ENCODE data around the gene METTL16. TPM values are rescaled to one million over a fixed set of nuclear protein-coding genes. Genes with fewer than 3 reads are reported as not detected.

Gene METTL16
- total and polyA plus RNA-seq, 9 of the 15 experiments (the other 6 are each of a cell fraction or from before 2014, with no cell fraction given), result 12.1 to 30.5 (median 19.8) TPM

DNA sequence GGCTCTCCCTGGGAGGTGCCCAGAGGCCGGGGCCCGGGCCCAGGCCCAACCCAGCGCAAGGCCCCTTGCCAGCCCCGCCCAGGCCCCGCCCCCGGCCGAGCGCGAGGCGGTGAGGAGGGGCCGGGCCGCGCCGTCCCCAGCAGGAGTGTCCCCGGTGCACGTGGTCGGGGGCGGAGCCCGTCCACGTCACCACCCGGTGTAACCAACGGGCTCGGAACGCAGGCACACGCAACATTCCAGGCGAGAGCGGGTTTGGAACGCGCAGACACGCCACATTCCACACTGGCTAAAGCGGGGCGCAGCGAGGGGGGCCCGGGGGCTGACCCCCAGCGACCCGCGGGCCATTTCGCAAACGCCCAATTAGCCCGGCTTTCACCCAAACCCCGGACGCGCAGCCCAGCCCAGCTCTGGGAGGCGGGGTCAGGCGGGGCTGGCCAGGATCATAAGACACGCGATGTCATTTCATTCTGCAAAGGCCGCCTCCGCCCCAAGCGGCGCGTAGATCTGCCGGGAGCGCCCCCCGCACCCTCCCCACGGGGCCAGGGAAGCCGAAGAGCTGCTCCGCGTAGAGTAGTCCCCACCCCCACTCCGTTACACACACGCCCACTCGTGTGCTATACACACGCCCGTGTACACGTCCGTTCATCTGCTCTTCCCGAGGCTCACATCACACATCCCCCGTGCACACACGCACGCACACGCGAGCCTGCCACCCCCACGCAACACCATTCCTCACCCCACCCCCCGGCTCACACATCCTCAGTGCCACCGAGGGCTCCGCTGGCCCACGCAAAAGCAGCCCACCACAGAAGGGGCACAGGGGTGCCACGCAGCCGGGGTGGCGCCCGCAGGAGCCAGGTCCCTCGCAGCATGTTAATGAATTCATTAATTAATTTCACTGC is 111.9 kb downstream of the METTL16 start (continued):
- no peak for TF ChIP-seq ZNF311 (CRISPR knock-in tag; IDR thresholded peaks at IDR 0.05)
- peak; percentile 16; the same call in 1 of the 2 replicates for TF ChIP-seq CBFA2T3 (IDR thresholded peaks at IDR 0.05)
- TF ChIP-seq ZBTB12 (CRISPR knock-in tag; IDR thresholded peaks at IDR 0.05), result peak; percentile 63
- peak; percentile 85 for TF ChIP-seq CCNT2 (IDR thresholded peaks at IDR 0.05; ENCODE audit: borderline replicate concordance, extremely low read depth, insufficient read length, low read depth, low read length)
- no peak for TF ChIP-seq HMG20B (CRISPR knock-in tag; IDR thresholded peaks at IDR 0.05)
- 0 out of 2 replicates have a peak, but pooled peaks have one; percentile 28 for TF ChIP-seq ATF6 (CRISPR knock-in tag; IDR thresholded peaks at IDR 0.05)
- TF ChIP-seq, protein P1, sequence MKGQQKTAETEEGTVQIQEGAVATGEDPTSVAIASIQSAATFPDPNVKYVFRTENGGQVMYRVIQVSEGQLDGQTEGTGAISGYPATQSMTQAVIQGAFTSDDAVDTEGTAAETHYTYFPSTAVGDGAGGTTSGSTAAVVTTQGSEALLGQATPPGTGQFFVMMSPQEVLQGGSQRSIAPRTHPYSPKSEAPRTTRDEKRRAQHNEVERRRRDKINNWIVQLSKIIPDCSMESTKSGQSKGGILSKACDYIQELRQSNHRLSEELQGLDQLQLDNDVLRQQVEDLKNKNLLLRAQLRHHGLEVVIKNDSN (CRISPR knock-in tag; IDR thresholded peaks at IDR 0.05), result peak; percentile 85
- peak; percentile 87 for TF ChIP-seq ATF7 (IDR thresholded peaks at IDR 0.05)
- TF ChIP-seq TCF3 (CRISPR knock-in tag; IDR thresholded peaks at IDR 0.05), result no peak
- no peak for TF ChIP-seq SMAD2 (IDR thresholded peaks at IDR 0.05; ENCODE audit: low read depth, low read length)
- 0 out of 2 replicates have a peak, but pooled peaks have one; percentile 17 for TF ChIP-seq TCF7 (IDR thresholded peaks at IDR 0.05; ENCODE audit: borderline replicate concordance)
- peak in 1 of 2 experiments; percentile 40; a peak in 1 of 4 replicates for TF ChIP-seq MLLT1 (IDR thresholded peaks at IDR 0.05)
- peak; percentile 85 for TF ChIP-seq MYC (IDR thresholded peaks at IDR 0.05; ENCODE audit: low read depth, low read length)
- TF ChIP-seq MYC (CRISPR knock-in tag; IDR thresholded peaks at IDR 0.05; ENCODE audit: borderline replicate concordance, low read depth), result 0 out of 2 replicates have a peak, but pooled peaks have one; percentile 52
- TF ChIP-seq ZNF780A (CRISPR knock-in tag; IDR thresholded peaks at IDR 0.05), result no peak
- TF ChIP-seq, protein P2, sequence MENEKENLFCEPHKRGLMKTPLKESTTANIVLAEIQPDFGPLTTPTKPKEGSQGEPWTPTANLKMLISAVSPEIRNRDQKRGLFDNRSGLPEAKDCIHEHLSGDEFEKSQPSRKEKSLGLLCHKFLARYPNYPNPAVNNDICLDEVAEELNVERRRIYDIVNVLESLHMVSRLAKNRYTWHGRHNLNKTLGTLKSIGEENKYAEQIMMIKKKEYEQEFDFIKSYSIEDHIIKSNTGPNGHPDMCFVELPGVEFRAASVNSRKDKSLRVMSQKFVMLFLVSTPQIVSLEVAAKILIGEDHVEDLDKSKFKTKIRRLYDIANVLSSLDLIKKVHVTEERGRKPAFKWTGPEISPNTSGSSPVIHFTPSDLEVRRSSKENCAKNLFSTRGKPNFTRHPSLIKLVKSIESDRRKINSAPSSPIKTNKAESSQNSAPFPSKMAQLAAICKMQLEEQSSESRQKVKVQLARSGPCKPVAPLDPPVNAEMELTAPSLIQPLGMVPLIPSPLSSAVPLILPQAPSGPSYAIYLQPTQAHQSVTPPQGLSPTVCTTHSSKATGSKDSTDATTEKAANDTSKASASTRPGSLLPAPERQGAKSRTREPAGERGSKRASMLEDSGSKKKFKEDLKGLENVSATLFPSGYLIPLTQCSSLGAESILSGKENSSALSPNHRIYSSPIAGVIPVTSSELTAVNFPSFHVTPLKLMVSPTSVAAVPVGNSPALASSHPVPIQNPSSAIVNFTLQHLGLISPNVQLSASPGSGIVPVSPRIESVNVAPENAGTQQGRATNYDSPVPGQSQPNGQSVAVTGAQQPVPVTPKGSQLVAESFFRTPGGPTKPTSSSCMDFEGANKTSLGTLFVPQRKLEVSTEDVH (IDR thresholded peaks at IDR 0.05; ENCODE audit: low read depth, partially characterized antibody), result no peak
- TF ChIP-seq ZSCAN32 (CRISPR knock-in tag; IDR thresholded peaks at IDR 0.05), result peak; percentile 72; the same call in 1 of the 2 replicates

Measured in K562 (cell line).